MM.1S (cell line): Measurements from ENCODE around the gene CDH22.

Source experiments
- DNase-seq: peaks from one replicate; pipeline ENCODE4 v3.0.0-alpha.2; 2015
- H2AFZ ChIP-seq: fragments of 300-600 bp; sonication (generic); 2 replicates; pipeline ENCODE4 v1.6.0; 2016; ENCODE audit warnings: antibody characterized with exemption, low read length
- H3F3A ChIP-seq: fragments of 300-600 bp; sonication (generic); 2 replicates; pipeline ENCODE4 v1.6.1; 2016; ENCODE audit warnings: mild to moderate bottlenecking, antibody characterized with exemption, low read length, moderate library complexity, mixed read lengths; ENCODE audit not compliant: insufficient read depth
- H3K27ac ChIP-seq: fragments of 300-600 bp; sonication (generic); 2 replicates; pipeline ENCODE4 v1.5.1; 2016; ENCODE audit warnings: mild to moderate bottlenecking, low read length
- H3K27me3 ChIP-seq: fragments of 300-600 bp; sonication (generic); replicated peaks from 2 replicates; pipeline ENCODE4 v1.6.0; 2016; ENCODE audit warnings: low read length; ENCODE audit not compliant: insufficient read depth
- H3K36me3 ChIP-seq: fragments of 300-600 bp; sonication (generic); replicated peaks from 2 replicates; pipeline ENCODE4 v1.6.1; 2016; ENCODE audit warnings: mild to moderate bottlenecking, low read length, mixed read lengths; ENCODE audit not compliant: insufficient read depth
- H3K4me1 ChIP-seq: fragments of 300-600 bp; sonication (generic); 2 replicates; pipeline ENCODE4 v1.6.1; 2016; ENCODE audit warnings: low read length, mixed read lengths
- H3K4me2 ChIP-seq: fragments of 300-600 bp; sonication (generic); 2 replicates; pipeline ENCODE4 v1.6.0; 2016; ENCODE audit warnings: low read depth, low read length
- H3K4me3 ChIP-seq: fragments of 300-600 bp; sonication (generic); 2 replicates; pipeline ENCODE4 v1.5.1; 2016; ENCODE audit warnings: low read length, mixed read lengths
- H3K79me2 ChIP-seq: fragments of 300-600 bp; sonication (generic); 2 replicates; pipeline ENCODE4 v1.6.1; 2016; ENCODE audit warnings: mixed run types, low read length, mixed read lengths
- H3K9ac ChIP-seq: fragments of 300-600 bp; sonication (generic); 2 replicates; pipeline ENCODE4 v1.6.1; 2016; ENCODE audit warnings: low read length, mixed read lengths
- H3K9me2 ChIP-seq: fragments of 300-600 bp; sonication (generic); replicated peaks from 2 replicates; pipeline ENCODE4 v1.6.1; 2016; ENCODE audit warnings: mild to moderate bottlenecking, low read length, mixed read lengths; ENCODE audit not compliant: insufficient read depth
- H3K9me3 ChIP-seq: fragments of 300-600 bp; sonication (generic); replicated peaks from 2 replicates; pipeline ENCODE4 v1.6.1; 2016; ENCODE audit warnings: mild to moderate bottlenecking, low read length, mixed read lengths; ENCODE audit not compliant: insufficient read depth
- H4K20me1 ChIP-seq: fragments of 300-600 bp; sonication (generic); 2 replicates; pipeline ENCODE4 v1.6.1; 2016; ENCODE audit warnings: mild to moderate bottlenecking, low read length, moderate library complexity, mixed read lengths; ENCODE audit not compliant: insufficient read depth
- EZH2 ChIP-seq: fragments of 300-600 bp; sonication (generic); optimal IDR thresholded peaks from 2 replicates; pipeline ENCODE3; 2017; ENCODE audit warnings: low read depth, mild to moderate bottlenecking, antibody characterized with exemption, low read length, mixed read lengths
- EZH2phosphoT487 ChIP-seq: fragments of 300-600 bp; sonication (generic); IDR thresholded peaks from 2 replicates; pipeline ENCODE4 v1.6.1; 2018; ENCODE audit warnings: antibody characterized with exemption, low read length
- TF ChIP-seq, protein P1 (sequence below): fragments of 300-600 bp; sonication (generic); IDR thresholded peaks from 2 replicates; pipeline ENCODE4 v1.5.1; 2016; ENCODE audit warnings: antibody characterized with exemption, low read length, mixed read lengths

Gene CDH22

DNA sequence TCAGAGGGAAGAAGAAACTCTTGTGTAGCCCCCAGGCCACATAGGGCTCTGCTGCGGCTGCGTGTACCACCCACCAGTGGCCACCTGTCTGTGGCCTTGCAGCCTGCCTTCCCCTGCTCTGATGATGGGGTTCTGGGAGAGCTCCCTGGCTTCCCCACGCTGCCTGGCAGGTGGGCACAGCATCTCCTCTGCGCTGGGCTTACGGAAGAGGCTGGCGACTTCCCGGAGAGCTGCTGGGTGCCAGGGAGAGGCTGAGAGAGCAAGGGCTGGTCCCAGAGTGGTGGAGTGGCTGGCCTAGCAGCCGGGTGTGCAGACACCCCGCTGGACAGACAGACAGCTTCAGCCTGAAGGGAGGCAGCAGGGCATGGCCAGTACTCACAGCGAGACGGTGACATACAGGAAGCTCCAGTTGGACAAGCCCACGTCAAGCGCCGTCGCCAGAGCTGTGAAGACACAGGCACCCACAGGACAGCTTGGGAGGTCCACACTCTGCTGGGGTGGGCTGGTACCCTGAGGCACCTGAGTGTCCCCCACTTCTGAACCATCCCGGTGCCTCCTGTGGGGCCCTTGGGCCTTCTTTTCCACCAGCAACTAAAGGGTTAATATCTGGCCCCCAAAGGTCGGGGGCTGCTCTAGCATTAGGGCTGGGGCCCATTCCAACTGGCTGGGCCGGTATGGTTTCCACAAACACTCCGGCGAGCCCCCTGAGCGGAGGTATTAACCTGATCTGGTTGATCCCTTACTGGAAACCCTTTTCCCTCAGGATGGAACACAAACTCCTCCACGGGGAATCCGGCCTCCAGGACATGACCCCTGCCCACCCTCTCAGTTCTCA is 48.1 kb upstream of the CDH22 start:
- no peaks in the 10 kb centered on the region for H4K20me1 ChIP-seq
- TF ChIP-seq EZH2phosphoT487: no peak
- H3K27me3 ChIP-seq: no peaks in the 10 kb centered on the region
- no peak overlapping the region for H3K4me2 ChIP-seq
- no peaks in the 10 kb centered on the region for H3K4me1 ChIP-seq
- no peak for DNase-seq
- no peaks in the 10 kb centered on the region for H3F3A ChIP-seq
- no peaks in the 10 kb centered on the region for H3K36me3 ChIP-seq
- H3K27ac ChIP-seq: no peak overlapping the region
- no peaks in the 10 kb centered on the region for H3K9me3 ChIP-seq
- H3K4me3 ChIP-seq: no peak overlapping the region
- no peak overlapping the region for H2AFZ ChIP-seq
- H3K9ac ChIP-seq: no peak overlapping the region
- H3K79me2 ChIP-seq: peaks cover 18% of the 10 kb centered on the region
- no peaks in the 10 kb centered on the region for H3K9me2 ChIP-seq

- Histone ChIP-seq H3K4me2 (no peak overlapping the region), H3K27ac (no peak overlapping the region), H3K27me3 (no peaks in the 10 kb centered on the region), H3K9me2 (no peaks in the 10 kb centered on the region), H2AFZ (no peak overlapping the region), H4K20me1 (no peaks in the 10 kb centered on the region), H3K79me2 (peaks cover 12% of the 10 kb centered on the region), H3K9me3 (no peaks in the 10 kb centered on the region), H3K9ac (no peak overlapping the region), H3K4me3 (no peak overlapping the region), H3K36me3 (no peaks in the 10 kb centered on the region), H3F3A (no peaks in the 10 kb centered on the region), H3K4me1 (peaks cover 2% of the 10 kb centered on the region; the same call in 1 of the 2 replicates)
- TF ChIP-seq, protein P1, sequence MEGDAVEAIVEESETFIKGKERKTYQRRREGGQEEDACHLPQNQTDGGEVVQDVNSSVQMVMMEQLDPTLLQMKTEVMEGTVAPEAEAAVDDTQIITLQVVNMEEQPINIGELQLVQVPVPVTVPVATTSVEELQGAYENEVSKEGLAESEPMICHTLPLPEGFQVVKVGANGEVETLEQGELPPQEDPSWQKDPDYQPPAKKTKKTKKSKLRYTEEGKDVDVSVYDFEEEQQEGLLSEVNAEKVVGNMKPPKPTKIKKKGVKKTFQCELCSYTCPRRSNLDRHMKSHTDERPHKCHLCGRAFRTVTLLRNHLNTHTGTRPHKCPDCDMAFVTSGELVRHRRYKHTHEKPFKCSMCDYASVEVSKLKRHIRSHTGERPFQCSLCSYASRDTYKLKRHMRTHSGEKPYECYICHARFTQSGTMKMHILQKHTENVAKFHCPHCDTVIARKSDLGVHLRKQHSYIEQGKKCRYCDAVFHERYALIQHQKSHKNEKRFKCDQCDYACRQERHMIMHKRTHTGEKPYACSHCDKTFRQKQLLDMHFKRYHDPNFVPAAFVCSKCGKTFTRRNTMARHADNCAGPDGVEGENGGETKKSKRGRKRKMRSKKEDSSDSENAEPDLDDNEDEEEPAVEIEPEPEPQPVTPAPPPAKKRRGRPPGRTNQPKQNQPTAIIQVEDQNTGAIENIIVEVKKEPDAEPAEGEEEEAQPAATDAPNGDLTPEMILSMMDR: no peak
- no peak for TF ChIP-seq EZH2phosphoT487
- no peak for TF ChIP-seq EZH2
- no peak for DNase-seq
These were observed 47.5 kb upstream of the CDH22 start for GRCh38 chr20:46355778-46356177.

DNA sequence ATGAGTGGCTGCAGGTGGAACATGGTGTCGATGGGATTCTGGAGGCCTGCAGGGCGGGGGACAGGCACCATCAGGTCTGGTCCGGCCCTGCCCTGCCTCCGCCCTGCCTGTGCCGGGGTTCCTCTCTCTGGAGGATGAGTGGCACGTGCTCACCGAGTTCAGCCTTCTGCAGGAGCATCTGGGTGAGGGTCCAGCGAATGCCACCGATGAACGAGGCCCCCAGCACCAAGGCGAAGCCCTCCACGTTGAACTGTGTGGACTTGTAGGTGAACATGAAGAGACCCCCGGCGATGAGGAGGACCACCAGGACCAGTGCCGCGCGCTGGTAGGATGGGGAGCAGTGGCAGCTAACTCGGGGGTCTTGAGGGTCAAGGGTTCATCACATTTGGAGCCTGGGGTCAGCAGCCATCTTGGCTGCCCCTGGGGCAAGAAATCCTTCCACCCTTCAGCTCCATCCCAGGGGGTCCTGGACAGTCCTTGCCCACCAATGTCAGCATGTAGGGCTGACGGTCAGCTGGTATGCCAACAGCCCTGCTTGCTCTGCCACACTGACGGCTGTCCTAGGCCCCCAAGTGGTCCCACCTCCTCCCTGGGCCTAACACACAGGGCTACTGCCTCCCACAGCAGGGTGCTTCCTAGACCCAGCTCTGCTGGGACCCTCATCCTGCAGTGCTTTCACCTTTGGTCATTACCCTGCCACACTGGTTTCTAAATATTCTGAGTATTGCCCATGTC is 46.8 kb upstream of the CDH22 start:
- no peak for DNase-seq
- H3K27me3 ChIP-seq: no peaks in the 10 kb centered on the region
- H3F3A ChIP-seq: no peaks in the 10 kb centered on the region
- no peak overlapping the region for H3K9ac ChIP-seq
- H3K4me3 ChIP-seq: no peak overlapping the region
- H4K20me1 ChIP-seq: no peaks in the 10 kb centered on the region
- H3K4me1 ChIP-seq: peaks cover 8% of the 10 kb centered on the region
- TF ChIP-seq EZH2 (no peak), EZH2phosphoT487 (no peak)
- TF ChIP-seq, protein P1: no peak
- H3K4me2 ChIP-seq: no peak overlapping the region
- H3K79me2 ChIP-seq: peaks cover 10% of the 10 kb centered on the region
- H3K36me3 ChIP-seq: no peaks in the 10 kb centered on the region
- H3K9me2 ChIP-seq: no peaks in the 10 kb centered on the region
- H3K27ac ChIP-seq: no peak overlapping the region
- H3K9me3 ChIP-seq: no peaks in the 10 kb centered on the region
- no peak overlapping the region for H2AFZ ChIP-seq
